ENCODE results near the gene MTMR6. TPM values are rescaled to one million over a fixed set of nuclear protein-coding genes. Genes with fewer than 3 reads are reported as not detected.

MTMR6 gene
- total RNA-seq, 1 donor from 2014 or later, result 19.8 TPM

DNA sequence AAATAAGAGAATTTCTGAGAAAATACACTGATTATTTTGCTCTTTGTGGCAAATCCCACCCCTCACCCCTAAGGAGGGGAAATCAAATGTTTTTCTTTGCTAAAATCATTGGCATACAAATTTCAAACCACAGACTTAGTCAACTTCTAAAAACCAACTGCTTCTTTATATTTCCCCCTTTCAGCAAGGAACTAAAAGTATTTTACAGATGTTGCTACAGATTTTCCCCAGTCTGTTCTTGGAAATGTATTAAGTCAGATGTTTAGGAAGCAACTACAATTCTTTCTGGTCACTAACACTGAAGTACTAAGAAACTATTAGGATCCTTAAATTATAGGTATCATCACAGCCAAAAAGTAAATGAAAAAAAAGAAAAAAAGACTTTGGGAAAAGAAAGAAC, 6.9 kb downstream of the MTMR6 start:
- H3K27me3 Mint-ChIP-seq, result no peaks in the 10 kb centered on the region
- no peaks in the 10 kb centered on the region for H3K9me3 Mint-ChIP-seq
- POLR2A ChIA-PET, result no interaction called here
- no peak for DNase-seq
- H3K4me1 Mint-ChIP-seq, result peaks cover 70% of the 10 kb centered on the region
- intact Hi-C loops (cut with micrococcal nuclease), result no loop called here
- peak overlapping the region; percentile 8 for H3K27ac Mint-ChIP-seq
- CTCF ChIA-PET, result no interaction called here
- TF ChIP-seq, protein P1, sequence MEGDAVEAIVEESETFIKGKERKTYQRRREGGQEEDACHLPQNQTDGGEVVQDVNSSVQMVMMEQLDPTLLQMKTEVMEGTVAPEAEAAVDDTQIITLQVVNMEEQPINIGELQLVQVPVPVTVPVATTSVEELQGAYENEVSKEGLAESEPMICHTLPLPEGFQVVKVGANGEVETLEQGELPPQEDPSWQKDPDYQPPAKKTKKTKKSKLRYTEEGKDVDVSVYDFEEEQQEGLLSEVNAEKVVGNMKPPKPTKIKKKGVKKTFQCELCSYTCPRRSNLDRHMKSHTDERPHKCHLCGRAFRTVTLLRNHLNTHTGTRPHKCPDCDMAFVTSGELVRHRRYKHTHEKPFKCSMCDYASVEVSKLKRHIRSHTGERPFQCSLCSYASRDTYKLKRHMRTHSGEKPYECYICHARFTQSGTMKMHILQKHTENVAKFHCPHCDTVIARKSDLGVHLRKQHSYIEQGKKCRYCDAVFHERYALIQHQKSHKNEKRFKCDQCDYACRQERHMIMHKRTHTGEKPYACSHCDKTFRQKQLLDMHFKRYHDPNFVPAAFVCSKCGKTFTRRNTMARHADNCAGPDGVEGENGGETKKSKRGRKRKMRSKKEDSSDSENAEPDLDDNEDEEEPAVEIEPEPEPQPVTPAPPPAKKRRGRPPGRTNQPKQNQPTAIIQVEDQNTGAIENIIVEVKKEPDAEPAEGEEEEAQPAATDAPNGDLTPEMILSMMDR (IDR thresholded peaks at IDR 0.05), result no peak
- peaks cover 17% of the 10 kb centered on the region for H3K36me3 Mint-ChIP-seq (ENCODE audit: low read depth)
- no peak overlapping the region for H3K4me3 Mint-ChIP-seq
- ATAC-seq (ENCODE audit: low read depth), result no peak

DNA sequence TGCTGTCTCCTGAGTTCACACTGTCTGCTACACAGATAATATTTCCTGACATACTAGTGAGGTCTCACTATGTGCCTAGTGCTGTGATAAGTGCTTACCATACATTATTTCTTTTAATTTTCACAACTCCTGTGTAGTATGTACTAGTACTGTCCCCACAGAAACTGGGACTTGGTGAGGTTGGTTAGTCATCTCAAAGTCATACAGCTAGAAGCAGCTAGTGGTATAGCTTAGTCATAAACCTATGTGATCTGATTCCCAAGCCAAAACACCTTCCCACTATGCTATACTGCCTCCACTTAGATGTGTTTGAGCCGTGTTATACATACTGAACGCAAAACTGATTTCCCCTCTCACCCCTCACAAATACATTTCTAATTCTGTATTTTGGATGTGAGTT, 10.5 kb downstream of the MTMR6 start:
- peak overlapping the region; percentile 25 for H3K27ac Mint-ChIP-seq
- no peak for DNase-seq
- peaks cover 25% of the 10 kb centered on the region for H3K36me3 Mint-ChIP-seq (ENCODE audit: low read depth)
- H3K4me3 Mint-ChIP-seq, result no peak overlapping the region
- TF ChIP-seq, protein P1 (IDR thresholded peaks at IDR 0.05), result no peak
- H3K4me1 Mint-ChIP-seq, result peaks cover 44% of the 10 kb centered on the region
- ATAC-seq (ENCODE audit: low read depth), result no peak
- no peaks in the 10 kb centered on the region for H3K9me3 Mint-ChIP-seq
- CTCF ChIA-PET, result no interaction called here
- no peaks in the 10 kb centered on the region for H3K27me3 Mint-ChIP-seq
- POLR2A ChIA-PET, result interaction anchor here (1.7 kb wide), 1 partner anchor 10 kb away, joined by 5 read pairs; the partner anchor contains the start of gene MTMR6
- intact Hi-C loops (cut with micrococcal nuclease), result no loop called here

DNA sequence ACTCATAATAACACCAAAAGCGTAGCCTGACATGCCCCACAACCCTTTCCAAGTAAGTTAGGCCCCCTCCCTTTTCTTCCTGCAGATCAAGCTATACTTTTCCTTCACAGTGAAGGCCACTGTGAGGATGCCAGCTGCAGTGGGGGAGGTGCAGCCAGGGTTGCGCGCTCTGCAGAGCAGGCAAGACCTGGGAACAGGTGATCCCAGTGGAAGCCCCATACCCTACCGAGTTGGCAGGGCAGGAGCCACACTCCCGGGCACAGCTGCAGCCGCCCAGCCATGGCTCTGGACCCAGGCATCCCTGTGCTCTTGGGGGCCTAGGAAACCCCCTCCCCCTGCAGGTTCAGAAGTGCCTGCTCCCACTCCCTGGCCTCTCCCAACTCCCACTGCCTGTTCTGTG, 18.7 kb downstream of the MTMR6 start:
- POLR2A ChIA-PET, result no interaction called here
- no peak overlapping the region for H3K4me3 Mint-ChIP-seq
- CTCF ChIA-PET, result no interaction called here
- H3K9me3 Mint-ChIP-seq, result no peaks in the 10 kb centered on the region
- ATAC-seq (ENCODE audit: low read depth), result no peak
- H3K27ac Mint-ChIP-seq, result no peak overlapping the region
- DNase-seq, result no peak
- H3K27me3 Mint-ChIP-seq, result no peaks in the 10 kb centered on the region
- peaks cover 70% of the 10 kb centered on the region for H3K36me3 Mint-ChIP-seq (ENCODE audit: low read depth)
- TF ChIP-seq, protein P1 (IDR thresholded peaks at IDR 0.05), result no peak
- H3K4me1 Mint-ChIP-seq, result no peaks in the 10 kb centered on the region
- intact Hi-C loops (cut with micrococcal nuclease), result loop anchor here (5.0 kb wide), 1 partner anchor 34 kb away; the partner anchor contains the start of gene NUP58

- intact Hi-C loops (cut with micrococcal nuclease), result loop anchor here (1.0 to 5.0 kb wide), 3 partner anchors 20 to 108 kb away; partner anchors contain the start of genes MTMR6 and NUP58
- TF ChIP-seq, protein P1 (IDR thresholded peaks at IDR 0.05), result no peak
- Mint-ChIP-seq H3K9me3 (no peaks in the 10 kb centered on the region), H3K27me3 (no peaks in the 10 kb centered on the region), H3K27ac (no peak overlapping the region), H3K36me3 (ENCODE audit: low read depth) (peaks cover 72% of the 10 kb centered on the region), H3K4me3 (no peak overlapping the region), H3K4me1 (no peaks in the 10 kb centered on the region)
- DNase-seq, result no peak
- ChIA-PET CTCF (no interaction called here), POLR2A (no interaction called here)
- ATAC-seq (ENCODE audit: low read depth), result peak; percentile 58
Measured at GRCh38 chr13:25267715-25268114, 19.6 kb downstream of the MTMR6 start.

DNA sequence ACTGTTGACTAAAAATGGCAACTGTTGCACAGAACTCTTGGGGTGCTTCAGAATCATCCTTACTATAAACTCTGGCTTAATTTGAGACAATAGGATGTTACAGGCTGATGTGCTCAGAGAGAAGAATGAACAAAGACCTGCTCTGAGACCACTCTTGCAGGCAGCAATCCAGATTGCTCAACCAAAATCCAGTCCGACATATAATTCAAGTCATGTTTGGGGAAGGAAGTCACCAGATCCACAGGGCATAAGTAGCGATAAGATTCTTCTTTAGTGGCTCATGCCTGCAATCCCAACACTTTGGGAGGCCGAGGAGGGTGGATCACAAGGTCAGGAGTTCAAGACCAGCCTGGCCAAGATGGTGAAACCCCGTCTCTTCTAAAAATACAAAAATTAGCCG, 20.6 kb downstream of the MTMR6 start:
- ATAC-seq (ENCODE audit: low read depth) (no peak), DNase-seq (no peak)
- POLR2A ChIA-PET, result no interaction called here
- Mint-ChIP-seq H3K36me3 (ENCODE audit: low read depth) (peaks cover 73% of the 10 kb centered on the region), H3K4me3 (no peak overlapping the region), H3K9me3 (no peaks in the 10 kb centered on the region), H3K4me1 (no peaks in the 10 kb centered on the region), H3K27ac (no peak overlapping the region), H3K27me3 (no peaks in the 10 kb centered on the region)
- TF ChIP-seq, protein P1 (IDR thresholded peaks at IDR 0.05), result no peak
- intact Hi-C loops (cut with micrococcal nuclease), result loop anchor here (1.0 to 5.0 kb wide), 3 partner anchors 21 to 109 kb away; partner anchors contain the start of genes MTMR6 and NUP58
- CTCF ChIA-PET, result no interaction called here

Data from activated B cell treated with CpG ODN at 0.5 μM for 24 hours (primary cell).